Transverse colon (tissue), 4 donors: ENCODE measurements around the gene CPXM2.

Experiments used
- CTCF ChIP-seq, 5 experiments: fragments of 200-600 bp in 3 of 5; fragments of 450-650 bp in 2 of 5; sonication (generic) in 3 of 5; IDR thresholded peaks; 1 replicate in 2 of 5; 2 replicates in 3 of 5; pipeline ENCODE4 v1.5.1; 2016 to 2017; ENCODE audit warnings: antibody characterized with exemption in 5 of 5, inconsistent platforms in 3 of 5, mild to moderate bottlenecking in 2 of 5, moderate library complexity in 1 of 5
- POLR2AphosphoS5 ChIP-seq, 3 donors: sonication (generic); formaldehyde crosslinking; IDR thresholded peaks; one replicate each; pipeline ENCODE4 v1.6.1; 2016; ENCODE audit warnings: antibody characterized with exemption in 3 of 3

- TF ChIP-seq POLR2AphosphoS5 (IDR thresholded peaks at IDR 0.05) (no peak), CTCF (IDR thresholded peaks at IDR 0.05) (no peak)
Observed at GRCh38 chr10:123748711-123749110, 142.9 kb downstream of the CPXM2 start.
